ENCODE results near the gene SCCPDH.
A peak's percentile ranks its signal among the peaks of the same experiment; 100 is the strongest.
"Not testable (repeated sequence)": the region's sequence is repeated elsewhere in the genome, so short reads cannot be mapped to it uniquely, and the experiment has no call there.

SCCPDH gene

DNA sequence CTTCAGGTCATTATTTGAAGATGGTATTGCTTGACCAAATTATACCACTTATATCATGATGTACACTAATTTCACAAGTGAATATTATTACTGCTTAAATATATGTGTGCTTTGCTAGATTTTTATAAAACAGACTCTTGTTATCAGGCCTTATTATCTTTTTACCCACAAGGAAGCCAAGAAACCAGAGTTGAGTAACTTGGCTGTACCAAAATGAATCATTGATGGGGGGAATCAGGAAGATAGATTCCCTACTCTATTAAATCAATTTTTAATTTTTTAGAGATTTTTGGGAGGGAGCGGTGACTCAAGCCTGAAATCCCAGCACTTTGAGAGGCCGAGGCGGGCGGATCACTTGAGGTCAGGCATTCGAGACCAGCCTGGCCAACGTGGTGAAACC is 16.0 kb upstream of the SCCPDH start:
- DNase-seq: no peak

DNA sequence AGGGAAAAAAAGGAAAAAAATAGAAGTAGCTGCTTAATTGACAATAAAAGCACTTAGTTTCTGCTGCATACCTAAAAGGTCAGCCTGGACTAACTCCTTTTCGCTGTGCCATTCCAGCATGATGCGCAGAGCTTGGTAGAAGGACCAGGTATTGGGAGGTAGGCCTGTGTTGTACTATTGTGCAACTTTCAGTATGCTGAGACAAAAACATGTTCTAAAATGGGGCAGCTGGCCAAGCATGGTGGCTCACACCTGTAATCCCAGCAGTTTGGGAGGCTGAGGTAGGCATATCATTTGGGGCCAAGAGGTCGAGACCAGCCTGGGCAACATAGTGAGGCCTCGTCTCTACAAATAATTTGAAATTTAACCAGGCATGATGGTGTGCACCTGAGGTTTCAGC is 15.0 kb upstream of the SCCPDH start:
- no peak for DNase-seq

DNA sequence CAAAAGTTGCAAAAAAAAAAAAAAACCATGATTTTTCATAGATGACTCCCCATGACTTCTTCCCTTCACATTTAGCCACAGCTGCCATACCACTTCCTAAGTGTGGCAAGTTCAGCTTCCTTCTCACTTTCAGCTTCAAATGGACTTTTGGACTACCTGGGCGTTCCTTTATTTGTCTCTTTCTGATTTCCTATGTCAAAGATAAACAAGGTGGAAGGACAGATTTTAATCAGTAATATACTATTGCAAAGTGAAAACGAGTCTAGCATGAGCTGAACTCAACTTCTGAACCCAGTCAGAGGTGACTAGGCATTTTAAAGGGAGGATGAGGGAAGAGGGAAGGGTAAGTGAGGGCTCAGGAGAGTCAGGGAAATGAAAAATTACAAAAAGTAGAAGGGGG is 14.4 kb upstream of the SCCPDH start:
- DNase-seq: no peak

DNA sequence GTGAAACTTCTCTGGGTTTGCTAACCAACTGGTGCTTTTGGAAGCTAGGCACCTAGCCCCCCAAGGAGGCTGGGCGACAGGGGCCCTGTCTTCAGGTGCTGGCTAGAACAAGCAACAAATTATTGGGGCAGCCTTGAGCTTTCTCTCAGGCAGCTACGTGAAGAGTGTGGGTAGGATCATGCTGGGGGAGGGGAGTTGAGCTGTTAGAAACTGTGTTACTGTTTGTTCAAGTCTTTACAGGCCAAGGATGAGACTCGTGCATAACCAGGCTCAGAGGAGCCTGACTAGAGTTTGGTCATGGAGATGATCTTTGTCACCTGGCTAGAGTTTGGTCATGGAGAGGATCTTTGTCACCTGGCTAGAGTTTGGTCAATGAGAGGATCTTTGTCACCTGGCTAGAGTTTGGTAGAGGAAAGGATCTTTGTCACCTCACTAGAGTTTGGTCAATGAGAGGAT is 12.6 kb upstream of the SCCPDH start:
- DNase-seq: no peak

DNA sequence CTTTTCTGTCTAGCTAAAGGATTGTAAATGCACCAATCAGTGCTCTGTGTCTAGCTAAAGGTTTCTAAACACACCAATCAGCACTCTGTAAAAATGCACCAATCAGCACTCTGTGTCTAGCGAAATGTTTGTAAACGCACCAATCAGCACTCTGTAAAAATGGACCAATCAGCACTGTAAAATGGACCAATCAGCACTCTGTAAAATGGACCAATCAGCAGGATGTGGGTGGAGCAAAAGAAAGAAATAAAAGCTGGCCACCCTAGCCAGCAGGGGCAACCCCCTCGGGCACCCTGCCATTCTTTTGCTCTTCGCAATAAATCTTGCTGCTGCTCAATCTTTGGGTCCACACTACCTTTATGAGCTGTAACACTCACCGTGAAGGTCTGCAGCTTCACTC is 11.8 kb upstream of the SCCPDH start:
- not testable (repeated sequence) for DNase-seq

DNA sequence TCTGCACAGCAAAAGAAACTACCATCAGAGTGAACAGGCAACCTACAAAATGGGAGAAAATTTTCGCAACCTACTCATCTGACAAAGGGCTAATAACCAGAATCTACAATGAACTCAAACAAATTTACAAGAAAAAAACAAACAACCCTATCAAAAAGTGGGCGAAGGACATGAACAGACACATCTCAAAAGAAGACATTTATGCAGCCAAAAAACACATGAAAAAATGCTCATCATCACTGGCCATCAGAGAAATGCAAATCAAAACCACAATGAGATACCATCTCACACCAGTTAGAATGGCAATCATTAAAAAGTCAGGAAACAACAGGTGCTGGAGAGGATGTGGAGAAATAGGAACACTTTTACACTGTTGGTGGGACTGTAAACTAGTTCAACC is 4.8 kb upstream of the SCCPDH start:
- DNase-seq: not testable (repeated sequence)

DNA sequence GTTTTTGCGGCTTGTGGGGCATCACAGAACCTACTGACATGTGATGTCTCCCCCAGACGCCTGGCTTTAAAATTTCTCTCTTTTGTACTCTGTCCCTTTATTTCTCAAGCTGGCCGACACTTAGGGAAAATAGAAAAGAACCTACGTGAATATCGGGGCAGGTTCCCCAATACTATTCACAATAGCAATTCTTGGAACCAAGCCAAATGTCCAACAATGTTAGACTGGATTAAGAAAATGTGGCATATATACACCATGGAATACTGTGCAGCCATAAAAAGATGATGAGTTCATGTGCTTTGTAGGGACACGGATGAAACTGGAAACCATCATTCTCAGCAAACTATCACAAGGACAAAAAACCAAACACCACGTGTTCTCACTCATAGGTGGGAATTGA is 3.4 kb upstream of the SCCPDH start:
- DNase-seq: not testable (repeated sequence)

DNA sequence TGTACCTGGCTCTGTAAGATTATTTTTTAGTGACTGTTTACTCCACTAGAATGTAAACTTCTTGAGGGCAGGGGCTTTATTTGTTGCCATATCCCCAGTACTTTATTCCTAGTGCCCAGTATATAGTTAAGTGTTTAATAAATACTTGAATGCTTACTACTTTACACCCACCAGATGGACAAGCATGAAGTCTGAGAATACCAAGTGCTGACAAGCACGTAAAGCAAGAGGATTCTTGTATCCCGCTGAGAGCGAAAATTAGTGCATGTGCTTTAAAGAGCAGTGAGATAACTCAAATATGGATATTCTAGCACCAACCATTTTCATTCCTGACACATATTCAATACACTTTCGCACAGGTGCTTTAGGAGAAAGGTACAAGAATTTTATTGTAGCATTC is 1.5 kb upstream of the SCCPDH start:
- DNase-seq: no peak

DNA sequence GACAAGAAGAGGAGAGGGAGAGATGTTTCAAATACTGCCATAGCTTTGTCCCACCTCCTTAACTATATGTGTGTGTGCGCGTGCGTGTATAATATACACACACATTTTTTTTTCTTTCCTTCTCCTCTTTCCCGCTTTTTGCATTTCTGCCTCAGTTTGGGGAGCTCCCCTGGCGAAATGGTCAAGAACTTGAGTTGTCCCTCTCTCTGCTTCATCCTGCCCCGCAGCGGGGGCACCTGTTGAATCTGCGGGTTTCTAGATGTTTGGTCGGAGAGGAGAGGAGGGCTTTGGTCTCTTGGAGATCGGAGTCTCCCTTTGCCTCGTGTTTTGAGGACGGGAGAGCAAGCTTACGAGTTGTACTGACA is 504 bp downstream of the SCCPDH start:
- DNase-seq: peak in 1 of 2 experiments; percentile 25

DNA sequence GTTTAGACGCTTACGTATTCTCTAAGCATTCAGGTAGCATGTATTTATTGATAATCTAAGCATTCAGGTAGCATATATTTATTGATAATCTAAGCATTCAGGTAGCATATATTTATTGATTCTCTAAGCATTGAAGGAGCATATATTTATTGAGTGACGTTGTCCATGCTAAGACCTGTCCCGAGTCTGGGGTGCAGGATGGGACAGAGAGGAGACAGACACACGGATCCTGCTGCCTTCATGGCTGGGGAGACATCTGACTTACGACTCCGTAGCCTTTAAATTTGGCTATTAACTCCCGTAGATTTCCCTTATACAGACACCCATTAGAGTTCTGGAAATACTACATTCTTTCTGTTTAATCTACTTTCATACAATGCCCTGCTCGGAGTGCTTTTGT is 982 bp downstream of the SCCPDH start:
- DNase-seq: no peak

DNA sequence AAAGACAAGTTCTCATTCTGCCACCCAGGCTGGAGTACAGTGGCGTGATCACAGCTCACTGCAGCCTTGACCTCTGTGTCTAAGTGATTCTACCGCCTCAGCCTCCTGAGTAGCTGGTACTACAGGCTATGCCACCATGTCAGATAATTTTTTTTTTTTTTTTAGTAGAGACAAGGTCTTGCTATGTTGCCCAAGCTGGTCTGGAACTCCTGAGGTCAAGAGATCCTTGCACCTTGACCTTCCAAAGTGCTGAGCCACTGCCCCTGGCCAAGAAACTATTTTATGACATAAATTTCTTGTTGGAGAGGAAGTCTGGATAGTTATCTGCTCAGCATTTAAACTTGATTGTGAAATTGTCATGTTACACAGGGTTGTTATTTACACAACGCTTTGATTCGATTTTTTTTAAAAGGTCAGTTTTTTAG is 2.1 kb downstream of the SCCPDH start:
- no peak for DNase-seq

DNA sequence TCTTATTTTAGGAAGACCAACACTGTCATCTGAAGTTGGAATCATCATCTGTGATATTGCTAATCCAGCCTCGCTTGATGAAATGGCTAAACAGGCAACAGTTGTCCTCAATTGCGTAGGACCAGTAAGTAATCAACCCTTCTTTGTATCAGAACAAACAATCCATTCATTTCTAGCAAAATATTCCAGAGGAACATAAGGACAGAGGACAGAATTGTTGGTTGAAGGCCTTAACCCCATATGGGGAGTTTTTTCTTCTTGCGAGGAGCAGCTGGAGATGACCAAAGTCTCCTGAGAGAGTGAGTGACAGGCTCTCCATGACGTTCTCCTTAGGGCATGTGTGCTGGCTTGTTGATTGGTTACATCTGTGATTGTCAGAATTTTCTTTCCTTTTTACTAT is 2.7 kb downstream of the SCCPDH start:
- DNase-seq: no peak

DNA sequence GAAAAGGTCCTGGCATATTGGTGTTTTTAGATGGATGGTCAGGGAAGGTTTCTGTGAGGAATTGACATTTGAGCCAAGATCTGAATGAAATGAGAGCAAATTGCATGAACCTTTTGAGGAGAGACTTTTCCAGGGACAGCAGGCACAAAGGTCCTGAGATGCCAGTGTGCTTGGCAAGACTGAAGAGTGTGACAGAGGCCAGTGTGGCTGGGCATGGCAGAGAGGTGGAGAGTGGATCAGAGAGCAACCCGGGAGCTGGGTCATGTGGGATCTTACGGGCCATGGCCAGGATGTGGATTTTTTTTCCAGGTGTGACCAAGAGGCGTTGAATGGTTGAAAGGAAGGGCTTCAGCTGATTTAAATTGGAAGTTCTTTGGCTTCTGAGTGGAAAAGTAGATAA is 3.4 kb downstream of the SCCPDH start:
- DNase-seq: no peak

DNA sequence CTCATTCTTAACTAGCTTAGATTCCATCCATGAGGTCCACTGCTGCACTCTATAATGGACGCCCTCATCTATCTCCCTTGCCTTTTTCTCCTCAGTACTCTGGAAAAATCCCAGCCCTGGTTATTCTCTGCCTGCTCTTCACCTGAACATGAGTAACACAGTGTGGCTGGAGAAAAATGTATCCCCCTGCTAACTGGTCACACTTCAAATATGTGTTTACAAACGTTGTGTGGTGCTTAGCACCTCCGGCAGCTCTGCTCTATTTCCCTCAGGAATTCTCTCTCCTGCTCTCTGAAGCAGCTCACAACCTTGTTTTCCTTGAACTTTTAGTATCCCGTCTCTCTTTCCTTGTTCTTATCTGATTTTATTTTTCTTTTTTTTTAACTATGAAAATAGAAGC is 4.1 kb downstream of the SCCPDH start:
- no peak for DNase-seq

DNA sequence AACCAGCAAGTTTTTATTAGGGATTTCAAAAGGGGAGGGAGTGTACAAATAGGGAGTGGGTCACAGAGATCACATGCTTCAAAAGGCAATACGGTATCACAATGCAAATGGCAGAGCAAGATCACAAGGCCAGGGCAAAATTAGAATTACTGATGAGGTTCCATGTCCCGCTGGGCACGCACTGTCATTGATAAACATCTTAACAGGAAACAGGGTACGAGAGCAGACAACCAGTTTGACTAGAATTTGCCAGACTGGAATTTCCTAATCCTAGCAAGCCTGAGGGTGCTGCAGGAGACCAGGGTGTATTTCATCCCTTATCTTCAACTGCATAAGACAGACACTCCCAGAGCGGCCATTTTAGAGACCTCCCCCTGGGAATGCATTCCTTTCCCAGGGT is 4.8 kb downstream of the SCCPDH start:
- not testable (repeated sequence) for DNase-seq

DNA sequence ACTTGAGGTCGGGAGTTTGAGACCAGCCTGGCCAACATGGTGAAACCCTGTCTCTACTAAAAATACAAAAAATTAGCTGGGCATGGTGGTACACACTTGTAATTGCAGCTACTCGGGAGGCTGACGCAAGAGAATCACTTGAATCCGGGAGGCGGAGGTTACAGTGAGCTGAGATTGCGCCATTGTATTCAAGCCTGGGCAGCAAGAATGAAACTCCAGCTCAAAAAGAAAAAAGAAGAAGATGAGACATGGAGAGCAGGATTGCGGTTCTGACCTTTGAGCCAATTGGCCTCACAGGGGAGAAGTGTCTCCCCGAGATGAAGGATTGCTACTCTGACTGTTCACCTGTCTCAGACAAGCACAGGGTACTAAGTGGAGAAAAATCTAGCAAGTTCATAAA is 6.6 kb downstream of the SCCPDH start:
- DNase-seq: no peak

DNA sequence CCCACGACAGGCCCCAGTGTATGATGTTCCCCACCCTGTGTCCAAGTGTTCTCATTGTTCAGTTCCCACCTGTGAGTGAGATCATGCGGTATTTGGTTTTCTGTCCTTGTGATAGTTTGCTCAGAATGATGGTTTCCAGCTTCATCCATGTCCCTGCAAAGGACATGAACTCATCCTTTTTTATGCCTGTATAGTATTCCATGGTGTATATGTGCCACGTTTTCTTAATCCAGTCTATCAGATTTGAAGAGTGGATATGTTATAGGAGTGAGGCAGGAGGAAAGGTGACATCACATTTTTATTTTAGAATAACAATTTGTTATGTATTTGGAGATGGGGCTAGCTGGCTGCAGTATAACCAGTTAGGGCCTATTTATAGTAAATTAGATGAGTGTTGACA is 7.7 kb downstream of the SCCPDH start:
- DNase-seq: not testable (repeated sequence)

DNA sequence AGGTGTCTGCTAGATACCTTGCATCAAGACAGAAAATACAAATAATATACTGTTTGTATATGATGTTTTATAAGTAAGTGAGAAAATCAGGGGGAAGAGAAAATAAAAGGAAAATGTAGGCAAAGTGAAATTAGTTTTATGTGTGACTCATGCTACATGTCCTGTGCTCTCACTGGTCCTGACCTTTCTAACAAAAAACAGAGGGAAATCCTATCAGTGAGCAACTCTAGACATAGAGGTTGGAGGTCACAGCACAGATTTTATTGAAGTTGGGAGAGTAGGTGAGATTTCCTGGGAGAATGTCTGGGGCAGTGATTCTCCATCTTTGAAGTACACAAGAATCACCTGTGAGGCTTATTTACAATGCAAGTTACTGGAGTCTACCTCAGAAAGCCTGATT is 9.5 kb downstream of the SCCPDH start:
- DNase-seq: no peak

DNA sequence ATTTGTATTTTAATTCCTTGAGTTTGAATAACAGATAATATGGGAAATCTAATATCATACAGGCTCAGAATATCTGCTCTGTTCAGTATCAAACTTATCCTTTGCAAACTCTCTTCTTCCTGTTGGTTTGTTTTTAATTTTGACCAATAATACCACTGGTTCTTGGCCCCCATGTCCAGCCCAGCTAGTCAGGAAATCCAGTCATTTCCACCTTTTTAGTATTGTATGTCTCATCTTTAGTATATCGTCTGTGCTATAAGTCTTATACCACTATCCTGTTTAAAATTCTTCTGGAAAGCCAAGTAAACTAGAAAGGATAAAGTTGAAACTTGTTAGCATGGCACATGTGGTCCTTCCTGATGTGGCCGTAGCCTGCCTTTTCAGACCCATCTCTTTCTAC is 10.7 kb downstream of the SCCPDH start:
- no peak for DNase-seq

DNA sequence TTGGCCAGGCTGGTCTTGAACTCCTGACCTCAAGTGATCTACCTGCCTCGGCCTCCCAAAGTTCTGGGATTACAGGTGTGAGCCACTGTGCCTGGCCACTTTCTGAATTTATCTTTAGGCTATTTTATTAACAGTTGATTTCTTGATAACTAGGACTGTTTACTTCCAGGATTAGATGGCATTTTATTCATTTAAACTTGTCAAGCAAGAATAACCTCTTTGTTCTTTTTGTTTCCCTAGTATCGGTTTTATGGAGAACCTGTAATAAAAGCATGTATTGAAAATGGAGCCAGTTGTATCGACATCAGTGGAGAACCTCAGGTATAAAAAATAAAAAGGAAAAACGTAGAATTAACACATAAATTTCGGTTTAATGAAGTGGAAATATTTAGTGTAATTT is 11.5 kb downstream of the SCCPDH start:
- no peak for DNase-seq

DNA sequence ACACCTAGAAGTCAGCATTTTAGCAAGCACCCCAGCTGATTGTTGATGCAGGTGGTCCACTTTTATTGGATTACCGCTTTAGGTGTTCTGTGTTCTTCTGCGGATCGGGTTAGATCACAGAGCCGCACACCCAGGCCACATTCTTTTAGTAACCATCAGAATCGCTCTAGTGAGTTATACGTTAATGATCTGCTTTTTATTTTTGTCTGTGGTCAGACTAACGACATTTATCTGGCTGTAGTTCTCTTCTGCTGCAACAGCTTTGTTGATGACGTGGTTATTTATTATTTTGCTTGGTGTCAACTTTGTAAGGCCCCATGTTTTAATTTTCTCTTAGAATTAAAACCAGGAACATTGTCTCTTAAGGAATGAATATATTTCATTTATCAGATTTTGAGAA is 18.2 kb downstream of the SCCPDH start:
- no peak for DNase-seq

DNA sequence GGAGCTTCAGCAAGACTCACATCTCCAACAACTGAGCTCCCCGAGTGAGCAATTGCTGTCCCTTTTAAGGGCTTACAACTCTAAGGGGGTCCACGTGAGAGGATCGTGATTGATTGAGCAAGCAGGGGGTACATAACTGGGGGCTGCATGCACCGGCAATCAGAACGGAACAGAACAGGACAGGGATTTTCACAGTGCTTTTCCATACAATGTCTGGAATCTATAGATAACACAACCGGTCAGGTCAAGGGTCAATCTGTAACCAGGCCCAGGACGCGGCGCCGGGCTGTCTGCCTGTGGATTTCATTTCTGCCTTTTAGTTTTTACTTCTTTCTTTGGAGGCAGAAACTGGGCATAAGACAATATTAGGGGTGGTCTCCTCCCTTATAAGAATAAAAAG is 21.9 kb downstream of the SCCPDH start:
- DNase-seq: not testable (repeated sequence)

DNA sequence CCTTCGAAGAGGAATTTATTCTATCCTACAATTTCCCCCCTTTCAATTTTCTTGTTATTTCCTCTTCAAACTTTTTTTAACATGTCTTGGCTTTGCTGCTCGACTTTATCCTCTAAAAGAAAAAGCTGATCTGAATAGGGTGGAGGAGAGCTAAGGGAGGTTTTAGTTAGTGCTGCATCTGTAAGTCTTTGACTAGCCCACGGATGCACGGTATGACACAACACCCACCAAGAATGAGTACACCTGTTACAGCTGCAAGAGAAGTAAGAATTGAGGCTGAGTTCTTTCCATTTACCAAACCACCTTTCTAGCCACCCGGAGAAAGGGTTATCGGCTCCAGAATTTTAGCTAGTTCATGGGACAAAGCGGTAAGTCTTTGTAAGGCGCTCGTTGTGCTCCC is 23.8 kb downstream of the SCCPDH start:
- DNase-seq: peak in 1 of 2 experiments; percentile 27

DNA sequence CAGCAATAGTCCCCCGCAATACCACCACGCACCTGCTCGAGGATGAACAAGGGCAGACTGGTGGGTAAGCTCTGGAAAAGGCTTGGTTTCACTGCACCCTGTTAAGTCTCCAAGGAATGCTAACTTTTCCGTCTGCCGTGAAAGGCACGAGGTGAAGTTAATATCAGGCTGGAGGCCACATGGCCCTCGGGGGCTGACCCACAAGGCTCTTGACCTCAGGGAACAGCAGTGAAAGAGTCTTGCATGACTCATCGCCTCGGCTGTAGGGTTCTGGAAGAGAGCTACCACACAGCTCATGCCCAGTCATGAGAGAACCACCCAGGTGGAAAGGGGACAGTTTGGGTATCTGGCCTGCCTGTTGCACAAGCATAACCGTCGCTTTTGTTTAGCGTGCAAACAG is 24.7 kb downstream of the SCCPDH start:
- peak in 1 of 2 experiments; percentile 29 for DNase-seq

DNA sequence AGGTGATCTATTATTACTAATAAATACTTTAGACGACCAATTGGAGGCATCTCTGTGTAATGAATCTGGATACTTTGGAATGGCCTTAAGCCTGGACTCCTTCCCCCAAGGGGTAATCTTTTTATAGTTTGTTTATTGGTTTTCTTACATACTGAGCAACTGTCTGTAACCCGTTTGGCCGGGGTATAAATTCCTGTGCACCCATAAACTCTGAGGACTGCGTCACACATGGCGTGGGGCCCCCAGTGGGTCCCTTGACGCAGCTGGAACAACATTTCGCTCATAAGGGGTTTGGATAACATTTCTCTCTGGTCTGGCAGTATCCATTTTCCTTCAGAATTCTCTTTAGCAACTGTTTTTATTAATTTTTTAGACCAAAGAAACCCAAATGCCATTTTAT is 26.5 kb downstream of the SCCPDH start:
- no peak for DNase-seq
